Spleen (tissue), 11 donors: ENCODE results near the gene CD2BP2. TPM values are rescaled to one million over a fixed set of nuclear protein-coding genes. Genes with fewer than 3 reads are reported as not detected.

Source experiments
- DNase-seq: peaks from one replicate; pipeline ENCODE4 v3.0.0-alpha.2; 2020
- H3K27ac ChIP-seq, 8 donors: fragments of 200-600 bp; sonication (generic) in 7 of 8; 1 replicate in 4 of 8; 2 replicates in 4 of 8; pipeline versions ENCODE4 v1.5.0 to v1.8.0; 2016 to 2021; ENCODE audit warnings: inconsistent platforms in 4 of 8, mild to moderate bottlenecking in 4 of 8, moderate library complexity in 1 of 8
- H3K27me3 ChIP-seq, 7 donors: fragments of 200-600 bp; sonication (generic) in 6 of 7; replicated peaks in 1 of 7; 1 replicate in 4 of 7; 2 replicates in 3 of 7; pipeline versions ENCODE4 v1.5.0 to v1.8.0; 2016 to 2021; ENCODE audit warnings: inconsistent platforms in 3 of 7, mild to moderate bottlenecking in 1 of 7
- H3K36me3 ChIP-seq, 6 donors: fragments of 200-600 bp; sonication (generic) in 5 of 6; 1 replicate in 4 of 6; 2 replicates in 2 of 6; pipeline versions ENCODE4 v1.5.0 to v1.8.0; 2016 to 2021; ENCODE audit warnings: inconsistent platforms in 2 of 6
- H3K4me1 ChIP-seq, 6 donors: fragments of 200-600 bp; sonication (generic) in 5 of 6; 1 replicate in 3 of 6; 2 replicates in 3 of 6; pipeline versions ENCODE4 v1.5.0 to v1.8.0; 2016 to 2021; ENCODE audit warnings: inconsistent platforms in 3 of 6
- H3K4me3 ChIP-seq, 8 donors: fragments of 200-600 bp; sonication (generic) in 7 of 8; 1 replicate in 4 of 8; 2 replicates in 4 of 8; pipeline versions ENCODE4 v1.5.0 to v1.8.0; 2016 to 2021; ENCODE audit warnings: inconsistent platforms in 4 of 8, mild to moderate bottlenecking in 4 of 8, moderate library complexity in 2 of 8
- H3K9me3 ChIP-seq, 8 donors: fragments of 200-600 bp; sonication (generic) in 7 of 8; 1 replicate in 4 of 8; 2 replicates in 4 of 8; pipeline versions ENCODE4 v1.5.0 to v1.8.0; 2016 to 2021; ENCODE audit warnings: inconsistent platforms in 4 of 8
- POLR2A ChIP-seq, 3 donors: fragments of 450-650 bp; IDR thresholded peaks; one replicate each; pipeline ENCODE4 v1.5.1; 2017; ENCODE audit warnings: antibody characterized with exemption in 3 of 3, mild to moderate bottlenecking in 1 of 3
- POLR2AphosphoS5 ChIP-seq, 3 donors: sonication (generic); formaldehyde crosslinking; IDR thresholded peaks; one replicate each; pipeline ENCODE4 v1.5.1; 2017; ENCODE audit warnings: antibody characterized with exemption in 3 of 3
- WGBS, 5 donors: extraction: QIAGEN DNeasy Blood & Tissue Kit in 3 of 5; methylation state at CpG; one replicate each; pipeline versions ENCODE4 v1.1.5 to v1.1.7; 2013 to 2018; 5-methylcytosine and 5-hydroxymethylcytosine counted together
- intact Hi-C: fragments of 100-400 bp; cut with DNase I; formaldehyde crosslinking; loops from one replicate; pipeline ENCODE4 v1.15.0; 2023; ENCODE audit warnings: low total_unique reads
- polyA plus RNA-seq, 3 donors: library from polyadenylated mRNA; stranded (reverse); fragments of 200-250 nt; gene quantifications; one replicate each; pipeline ENCODE4 v1.2.1, GENCODE V29; 2013
- total RNA-seq, 7 donors: library from RNA; depleted of rRNA in 3 of 7; stranded (reverse); fragments of >200 nt in 3 of 7; fragmentation: NEBNext Ultra II Directional in 4 of 7; extraction: Animal tissue kit (Norgen Biotek cat#: 25700) in 4 of 7; gene quantifications; one replicate each; pipeline versions ENCODE4 v1.1.0 to v1.2.1, GENCODE V29; 2016 to 2021
- TF ChIP-seq, protein P1 (sequence below), 11 experiments: fragments of 200-600 bp in 7 of 11; fragments of 450-650 bp in 4 of 11; sonication (generic) in 4 of 11; IDR thresholded peaks in 8 of 11; conservative IDR thresholded peaks in 3 of 11; 1 replicate in 7 of 11; 2 replicates in 4 of 11; pipeline versions ENCODE4 v1.4.0 to v1.8.0; 2016 to 2021; ENCODE audit warnings: antibody characterized with exemption in 11 of 11, inconsistent platforms in 4 of 11, mild to moderate bottlenecking in 1 of 11
- donor health status: healthy with polysubstance abuse.
- donor health status: DM: no; HTN: no; CAD: no; lungs with moderate emphysema.
- donor health status: DM: no; HTN: no; CAD: no.
- donor health status: Bipolar disorder and iron deficiency.
- donor health status: healthy.
- donor health status: DM: no; HTN: no; CAD: no.
- donor health status: DM: yes; HTN: yes; CAD: no.

CD2BP2 gene
- total and polyA plus RNA-seq, 10 donors = 27.8 to 60.0 (median 43.0) TPM

DNA sequence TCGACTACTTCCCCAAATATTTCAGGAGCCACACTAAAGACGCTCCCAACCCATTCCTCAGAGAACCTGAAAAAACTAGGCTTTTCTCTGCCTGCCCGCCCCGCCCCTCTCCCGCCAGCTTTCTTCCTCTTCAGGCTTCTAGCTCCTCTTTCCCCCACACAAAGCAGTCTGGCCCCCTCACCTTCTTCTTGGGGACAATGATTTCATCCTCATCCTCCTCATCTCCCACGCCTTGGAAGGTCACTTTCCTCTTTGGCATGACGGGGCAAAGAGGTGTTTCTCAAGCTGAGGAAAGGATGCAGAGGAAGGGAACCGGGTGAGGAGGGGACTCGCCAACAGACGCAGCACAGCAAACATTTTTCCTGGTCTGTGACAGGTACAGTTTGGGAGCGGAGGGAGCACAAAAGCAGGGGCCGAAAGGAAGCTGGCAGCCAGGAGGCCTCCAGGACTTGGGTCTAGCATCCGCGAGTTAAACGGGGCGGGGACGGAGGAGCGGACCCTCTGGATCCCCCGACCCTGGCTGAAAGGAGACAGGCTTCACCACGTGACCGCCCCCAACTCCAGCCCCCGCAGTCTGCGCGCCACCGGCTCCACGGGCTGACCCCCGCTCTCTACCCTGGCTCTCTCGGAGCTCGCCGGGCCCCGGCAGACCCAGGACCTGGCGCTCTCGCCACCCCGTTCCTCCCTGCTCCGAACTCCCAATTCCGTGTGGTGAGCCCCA is 525 bp downstream of the CD2BP2 start:
- Histone ChIP-seq H3K4me1 (peaks cover 19 to 81% (median 60%) of the 10 kb centered on the region in 6 donors), H3K9me3 (no peaks in the 10 kb centered on the region), H3K36me3 (peaks cover 0 to 77% (median 60%) of the 10 kb centered on the region in 6 donors), H3K27ac (peak overlapping the region; percentile 85 to 98 (median 94)), H3K27me3 (no peaks in the 10 kb centered on the region), H3K4me3 (peak overlapping the region; percentile 75 to 98 (median 86))
- TF ChIP-seq POLR2AphosphoS5 (IDR thresholded peaks at IDR 0.05) (no peak), POLR2A (IDR thresholded peaks at IDR 0.05) (no peak)
- TF ChIP-seq, protein P1, sequence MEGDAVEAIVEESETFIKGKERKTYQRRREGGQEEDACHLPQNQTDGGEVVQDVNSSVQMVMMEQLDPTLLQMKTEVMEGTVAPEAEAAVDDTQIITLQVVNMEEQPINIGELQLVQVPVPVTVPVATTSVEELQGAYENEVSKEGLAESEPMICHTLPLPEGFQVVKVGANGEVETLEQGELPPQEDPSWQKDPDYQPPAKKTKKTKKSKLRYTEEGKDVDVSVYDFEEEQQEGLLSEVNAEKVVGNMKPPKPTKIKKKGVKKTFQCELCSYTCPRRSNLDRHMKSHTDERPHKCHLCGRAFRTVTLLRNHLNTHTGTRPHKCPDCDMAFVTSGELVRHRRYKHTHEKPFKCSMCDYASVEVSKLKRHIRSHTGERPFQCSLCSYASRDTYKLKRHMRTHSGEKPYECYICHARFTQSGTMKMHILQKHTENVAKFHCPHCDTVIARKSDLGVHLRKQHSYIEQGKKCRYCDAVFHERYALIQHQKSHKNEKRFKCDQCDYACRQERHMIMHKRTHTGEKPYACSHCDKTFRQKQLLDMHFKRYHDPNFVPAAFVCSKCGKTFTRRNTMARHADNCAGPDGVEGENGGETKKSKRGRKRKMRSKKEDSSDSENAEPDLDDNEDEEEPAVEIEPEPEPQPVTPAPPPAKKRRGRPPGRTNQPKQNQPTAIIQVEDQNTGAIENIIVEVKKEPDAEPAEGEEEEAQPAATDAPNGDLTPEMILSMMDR (IDR thresholded peaks at IDR 0.05 in 8 of 11, conservative IDR thresholded peaks at IDR 0.05 in 3 of 11) = no peak
- intact Hi-C loops = loop anchor here (5.0 kb wide), 1 partner anchor 48 kb away; no protein-coding TSS in a partner anchor
- 1 to 3% (median 2%) methylated on average over 19 to 36 of the region's 36 CpGs for WGBS, 5 donors
- peak; percentile 78 for DNase-seq

DNA sequence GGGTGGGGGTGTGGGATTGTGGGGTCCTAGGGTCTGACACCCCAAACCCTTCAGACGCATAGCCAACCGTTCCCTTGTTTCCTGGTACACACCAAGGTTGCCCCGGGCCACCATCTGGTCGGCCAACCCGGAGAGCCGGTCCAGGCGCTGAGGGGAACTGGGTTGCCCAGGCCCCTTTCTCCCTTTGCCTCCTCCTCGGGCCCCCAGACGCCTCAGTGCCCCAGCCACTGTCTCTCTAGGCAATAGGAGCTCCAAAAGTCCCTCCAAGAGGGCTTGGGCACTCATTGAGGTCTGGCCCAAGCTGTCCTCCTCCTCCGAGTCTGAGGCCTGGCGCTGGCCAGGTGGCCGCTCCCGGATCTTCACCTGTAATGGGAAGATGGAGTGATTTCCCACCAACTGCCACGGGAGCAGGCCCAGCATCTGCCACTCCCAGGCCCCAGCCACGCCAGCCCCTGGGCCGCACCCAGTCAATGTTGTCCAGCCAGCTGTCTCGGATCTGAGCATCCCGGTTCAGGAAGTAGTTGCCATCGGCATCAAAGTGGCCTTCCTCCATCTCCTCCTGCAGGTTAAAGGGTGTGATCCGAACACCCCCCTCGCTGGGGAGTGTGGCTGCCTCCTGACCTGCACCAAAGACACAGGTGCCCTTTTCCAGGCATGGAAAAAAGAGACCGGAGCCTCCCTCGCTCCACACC is 1.5 kb downstream of the CD2BP2 start:
- intact Hi-C loops = loop anchor here (5.0 kb wide), 1 partner anchor 49 kb away; no protein-coding TSS in a partner anchor
- H3K4me3 ChIP-seq = peak overlapping the region in 7 of 8 donors; percentile 77 to 98 (median 88)
- peak; percentile 74 for DNase-seq

DNA sequence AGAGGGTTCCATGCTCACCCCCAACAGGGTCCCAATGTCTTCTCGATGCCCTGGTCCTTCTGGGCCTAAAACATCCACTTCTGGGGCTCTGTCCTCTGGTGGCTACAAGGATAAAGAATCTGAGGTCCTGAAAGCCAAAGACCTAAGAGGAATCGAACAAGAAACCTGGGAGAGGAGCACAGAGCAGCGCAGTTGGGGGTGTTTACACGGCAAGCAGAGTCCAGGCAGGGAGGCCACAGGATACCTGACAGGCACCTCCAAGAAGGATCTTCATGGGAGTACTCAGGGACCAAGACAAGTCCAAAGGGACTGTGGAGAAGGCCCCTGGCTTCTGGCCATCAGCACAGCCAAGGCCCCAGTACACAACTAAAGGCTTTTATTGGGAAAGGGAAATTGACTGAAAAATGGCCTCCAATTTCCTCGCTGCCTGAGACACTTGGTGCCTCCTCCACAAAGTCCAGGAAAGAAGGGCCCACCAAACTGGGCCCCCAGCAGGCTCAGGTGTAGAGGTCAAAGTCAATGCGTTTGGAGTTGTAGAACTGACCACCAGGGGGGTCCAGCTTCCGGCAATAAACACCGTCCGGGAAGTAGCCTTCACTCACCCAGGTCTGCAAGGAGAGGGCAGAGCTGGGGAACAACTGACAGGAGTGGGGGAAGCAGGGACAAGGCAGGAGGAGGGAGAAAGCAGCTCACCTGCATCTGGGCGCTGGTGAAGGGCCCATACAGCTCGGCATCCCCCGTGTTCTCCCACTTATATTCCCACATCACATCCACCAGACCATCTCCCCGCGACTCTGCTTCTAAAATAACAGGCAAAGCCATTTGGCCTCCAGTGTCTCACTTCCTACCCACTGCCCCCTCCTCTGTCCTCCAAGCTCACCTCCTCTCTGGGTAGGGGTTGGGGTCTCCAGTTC is 2.4 kb downstream of the CD2BP2 start:
- H3K36me3 ChIP-seq = peaks cover 0 to 65% (median 42%) of the 10 kb centered on the region in 6 donors
- H3K4me1 ChIP-seq = peaks cover 22 to 86% (median 66%) of the 10 kb centered on the region in 6 donors
- intact Hi-C loops = loop anchor here (5.0 kb wide), 1 partner anchor 50 kb away; no protein-coding TSS in a partner anchor
- peak overlapping the region in 5 of 8 donors; percentile 2 to 98 (median 93) for H3K27ac ChIP-seq
- no peaks in the 10 kb centered on the region for H3K9me3 ChIP-seq
- WGBS, 5 donors = 88 to 93% (median 88%) methylated on average over 14 of the region's 14 CpGs
- no peaks in the 10 kb centered on the region for H3K27me3 ChIP-seq
- no peak for TF ChIP-seq POLR2AphosphoS5 (IDR thresholded peaks at IDR 0.05)
- TF ChIP-seq, protein P1 (IDR thresholded peaks at IDR 0.05 in 8 of 11, conservative IDR thresholded peaks at IDR 0.05 in 3 of 11) = peak in 1 of 11 experiments; percentile 6
- peak; percentile 40 for DNase-seq
- H3K4me3 ChIP-seq = no peak overlapping the region

More for the DNA sequence above, 1.5 kb downstream of the CD2BP2 start:
- Histone ChIP-seq H3K9me3 (no peaks in the 10 kb centered on the region), H3K36me3 (peaks cover 0 to 72% (median 50%) of the 10 kb centered on the region in 6 donors), H3K27ac (peak overlapping the region in 5 of 8 donors; percentile 93 to 98 (median 94)), H3K27me3 (no peaks in the 10 kb centered on the region), H3K4me1 (peaks cover 22 to 91% (median 66%) of the 10 kb centered on the region in 6 donors)
- WGBS, 5 donors = 90 to 96% (median 91%) methylated on average over 18 to 23 of the region's 23 CpGs
- TF ChIP-seq POLR2A (IDR thresholded peaks at IDR 0.05) = no peak
- TF ChIP-seq, protein P1 (IDR thresholded peaks at IDR 0.05 in 8 of 11, conservative IDR thresholded peaks at IDR 0.05 in 3 of 11) = no peak
